Brain microvascular endothelial cell (primary cell): ENCODE measurements around the gene PTPN18.
"Not testable (repeated sequence)": the region's sequence is repeated elsewhere in the genome, so short reads cannot be mapped to it uniquely, and the experiment has no call there.

ENCODE experiments used
- DNase-seq: peaks from one replicate; pipeline ENCODE4 v3.0.0-alpha.2; 2020
- H3K27ac ChIP-seq: fragments of 250-450 bp; sonication (Bioruptor Pico); 2 replicates; pipeline ENCODE4 v1.5.1; 2020; ENCODE audit warnings: mild to moderate bottlenecking, moderate library complexity
- H3K27me3 ChIP-seq: fragments of 250-450 bp; sonication (Bioruptor Pico); replicated peaks from 2 replicates; pipeline ENCODE4 v1.5.1; 2020; ENCODE audit warnings: mild to moderate bottlenecking
- H3K36me3 ChIP-seq: fragments of 250-450 bp; sonication (Bioruptor Pico); replicated peaks from 2 replicates; pipeline ENCODE4 v1.5.1; 2020; ENCODE audit warnings: mild to moderate bottlenecking
- H3K4me3 ChIP-seq: 2 replicates; pipeline ENCODE4 v1.5.1; 2011; ENCODE audit warnings: low read depth, mild to moderate bottlenecking, control low read depth, low read length, moderate library complexity
- CTCF ChIP-seq: IDR thresholded peaks from 2 replicates; pipeline ENCODE4 v1.5.1; 2011; ENCODE audit warnings: low read depth, mild to moderate bottlenecking, moderate library complexity, low read length, control low read depth, inconsistent platforms; ENCODE audit errors: missing control alignments
- in situ Hi-C: cut with HindIII; loops from 2 replicates; pipeline ENCODE4 v1.10.0; 2017; ENCODE audit warnings: low sequenced_read_pairs, low pct_ligation_motif_present

The PTPN18 gene

DNA sequence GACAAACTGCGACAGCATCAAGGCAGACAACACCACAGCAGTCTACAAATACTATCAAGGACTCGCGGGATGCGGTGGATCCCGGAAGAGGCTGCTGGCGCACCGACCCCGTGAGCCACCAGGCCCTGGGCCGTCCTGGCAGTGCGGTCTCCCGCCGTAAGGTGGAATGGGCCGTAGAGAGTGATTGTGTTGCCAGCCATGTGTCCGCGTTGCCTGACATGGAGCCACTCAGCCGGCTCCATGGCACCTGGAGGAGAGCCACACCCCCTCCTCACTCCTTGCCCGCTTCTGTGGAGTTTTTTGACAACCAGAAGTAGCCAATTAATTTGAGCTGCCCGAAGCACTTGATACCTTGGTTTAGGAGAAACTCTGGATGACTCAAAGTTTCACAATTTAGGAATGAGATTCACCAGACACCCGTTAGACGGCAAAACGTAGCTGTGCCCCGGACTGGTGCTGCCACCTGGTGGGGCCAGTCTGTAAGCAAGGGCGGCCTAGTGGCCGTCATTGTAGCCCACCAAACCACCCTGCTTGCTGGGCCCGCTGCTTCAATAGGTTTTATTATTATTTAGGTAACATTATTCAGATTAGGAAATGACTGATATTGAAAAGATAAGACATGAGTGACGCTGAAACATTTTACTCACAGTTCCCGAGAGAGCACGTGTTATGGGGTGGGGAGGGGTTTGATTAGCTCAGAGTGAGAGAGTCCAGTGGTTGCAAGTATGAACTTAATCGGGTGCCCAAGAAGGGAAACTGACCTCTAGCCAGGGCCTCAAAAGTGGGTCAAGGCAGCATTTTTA lies 23.4 kb upstream of the PTPN18 start:
- no peak overlapping the region for H3K27ac ChIP-seq
- in situ Hi-C loops: no loop called here

DNA sequence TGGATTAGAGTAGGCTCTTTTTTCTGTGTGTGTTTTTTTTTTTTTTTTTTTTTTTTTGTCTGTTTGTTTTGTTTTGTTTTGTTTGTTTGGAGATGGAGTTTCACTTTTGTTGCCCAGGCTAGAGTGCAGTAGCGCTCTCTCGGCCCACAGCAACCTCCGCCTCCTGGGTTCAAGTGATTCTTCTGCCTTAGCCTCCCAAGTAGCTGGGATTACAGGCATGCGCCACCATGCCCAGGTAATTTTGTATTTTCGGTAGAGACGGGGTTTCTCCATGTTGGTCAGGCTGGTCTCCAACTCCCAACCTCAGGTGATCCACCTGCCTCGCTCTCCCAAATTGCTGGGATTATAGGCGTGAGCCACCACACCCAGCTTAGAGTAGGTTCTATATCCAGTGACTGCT lies 22.6 kb upstream of the PTPN18 start:
- DNase-seq, H3K27ac ChIP-seq, H3K4me3 ChIP-seq, H3K27me3 ChIP-seq, H3K36me3 ChIP-seq, in situ Hi-C loops: not testable (repeated sequence)

More for the DNA sequence above, 23.4 kb upstream of the PTPN18 start:
- peaks cover 3% of the 10 kb centered on the region for H3K27me3 ChIP-seq
- TF ChIP-seq CTCF: peak; percentile 99
- H3K36me3 ChIP-seq: no peaks in the 10 kb centered on the region
- DNase-seq: peak; percentile 70
- peak overlapping the region; percentile 26 for H3K4me3 ChIP-seq

DNA sequence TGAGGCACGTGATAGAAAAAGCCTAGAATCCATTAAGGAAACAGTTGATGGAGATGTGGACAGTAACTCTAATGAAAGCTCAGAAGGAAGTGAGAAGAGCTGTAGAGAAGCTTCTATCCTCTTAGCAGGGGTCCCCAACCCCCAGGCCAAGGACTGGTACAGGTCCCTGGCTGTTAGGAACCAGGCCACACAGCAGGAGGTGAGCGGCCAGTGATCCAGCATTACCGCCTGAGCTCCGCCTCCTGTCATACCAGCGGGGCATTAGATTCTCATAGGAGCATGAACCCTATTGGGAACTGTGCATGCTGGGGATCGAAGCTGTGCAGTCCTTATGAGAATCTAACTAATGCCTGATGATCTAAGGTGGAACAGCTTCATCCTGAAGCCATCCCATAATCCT lies 21.8 kb upstream of the PTPN18 start:
- DNase-seq: no peak
- in situ Hi-C loops: no loop called here
- TF ChIP-seq CTCF: no peak
- H3K27me3 ChIP-seq: peaks cover 3% of the 10 kb centered on the region
- H3K4me3 ChIP-seq: no peak overlapping the region
- no peaks in the 10 kb centered on the region for H3K36me3 ChIP-seq
- H3K27ac ChIP-seq: no peak overlapping the region

DNA sequence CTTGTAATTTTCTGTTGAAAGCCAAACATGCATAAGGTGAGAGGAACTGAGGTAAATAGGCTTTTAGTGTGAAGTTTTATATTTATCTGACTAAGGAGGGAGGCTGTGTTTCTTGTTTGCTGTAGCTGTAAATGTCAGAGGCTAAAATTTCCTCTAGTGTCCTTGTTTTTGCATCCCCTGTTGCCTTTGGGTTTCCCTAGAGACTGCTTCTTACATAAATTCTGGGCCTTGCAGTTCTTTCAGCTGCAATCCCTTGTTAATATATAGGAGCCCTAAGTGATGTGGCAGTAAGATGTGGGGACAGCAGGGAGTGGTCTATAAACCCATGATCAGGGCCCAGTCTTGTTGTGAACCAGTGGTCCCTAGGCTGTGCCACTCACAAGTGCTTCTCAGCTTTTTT lies 20.6 kb upstream of the PTPN18 start:
- no peak overlapping the region for H3K4me3 ChIP-seq
- no peaks in the 10 kb centered on the region for H3K36me3 ChIP-seq

GRCh38 chr2:130336150-130336876 lies 19.5 kb upstream of the PTPN18 start:
- no peaks in the 10 kb centered on the region for H3K36me3 ChIP-seq
- no peak for TF ChIP-seq CTCF
- H3K4me3 ChIP-seq: no peak overlapping the region
- DNase-seq: no peak
- H3K27ac ChIP-seq: no peak overlapping the region
- H3K27me3 ChIP-seq: no peaks in the 10 kb centered on the region
- in situ Hi-C loops: no loop called here

More for the DNA sequence above, 20.6 kb upstream of the PTPN18 start:
- Histone ChIP-seq H3K27me3 (peaks cover 3% of the 10 kb centered on the region), H3K27ac (no peak overlapping the region)
- no peak for TF ChIP-seq CTCF
- in situ Hi-C loops: no loop called here
- no peak for DNase-seq

- no peak for TF ChIP-seq CTCF
- peak overlapping the region; percentile 53 for H3K27ac ChIP-seq
Observed at GRCh38 chr2:130336877-130337734, 18.8 kb upstream of the PTPN18 start.

More at GRCh38 chr2:130336877-130337734, 18.8 kb upstream of the PTPN18 start:
- Histone ChIP-seq H3K4me3 (peak overlapping the region; percentile 60), H3K36me3 (no peaks in the 10 kb centered on the region), H3K27me3 (no peaks in the 10 kb centered on the region)
- peak; percentile 79 for DNase-seq
- in situ Hi-C loops: no loop called here
